Activated CD8-positive, alpha-beta memory T cell treated with anti-CD3 and anti-CD28 coated beads for 1 hour (primary cell): ENCODE results near the gene PCDH18.
"Not testable (repeated sequence)": the region's sequence is repeated elsewhere in the genome, so short reads cannot be mapped to it uniquely, and the experiment has no call there.

ENCODE experiments used
- DNase-seq, 2 donors: peaks; one replicate each; pipeline ENCODE4 v3.0.0-alpha.2; 2020; ENCODE audit warnings: low read depth in 1 of 2; ENCODE audit errors: extremely low read depth in 1 of 2

PCDH18 gene

GRCh38 chr4:137531168-137531985, 917 bp downstream of the PCDH18 start:
- no peak for DNase-seq

- DNase-seq, result no peak
Measured at GRCh38 chr4:137530176-137530575, 2.1 kb downstream of the PCDH18 start.

- no peak for DNase-seq
Measured at GRCh38 chr4:137529432-137529831, 2.9 kb downstream of the PCDH18 start.

- no peak for DNase-seq
Measured at GRCh38 chr4:137528673-137529072, 3.6 kb downstream of the PCDH18 start.

- no peak for DNase-seq
Measured at GRCh38 chr4:137526681-137527080, 5.6 kb downstream of the PCDH18 start.

- DNase-seq, result no peak
Measured at GRCh38 chr4:137524725-137525369, 7.4 kb downstream of the PCDH18 start.

- DNase-seq, result no peak
Measured at GRCh38 chr4:137523329-137523728, 9.0 kb downstream of the PCDH18 start.

GRCh38 chr4:137521053-137521452, 11.2 kb downstream of the PCDH18 start:
- DNase-seq, result no peak

- no peak for DNase-seq
Measured at GRCh38 chr4:137519406-137519805, 12.9 kb downstream of the PCDH18 start.

GRCh38 chr4:137517323-137517722, 15.0 kb downstream of the PCDH18 start:
- not testable (repeated sequence) for DNase-seq

- no peak for DNase-seq
Measured at GRCh38 chr4:137514406-137515111, 17.7 kb downstream of the PCDH18 start.

- DNase-seq, result no peak
Measured at GRCh38 chr4:137510557-137511265, 21.6 kb downstream of the PCDH18 start.

- DNase-seq, result no peak
Measured at GRCh38 chr4:137509855-137510282, 22.4 kb downstream of the PCDH18 start.

GRCh38 chr4:137502339-137503129, 29.8 kb downstream of the PCDH18 start:
- DNase-seq, result no peak

GRCh38 chr4:137496267-137496666, 36.0 kb downstream of the PCDH18 start:
- DNase-seq, result not testable (repeated sequence)

- no peak for DNase-seq
Measured at GRCh38 chr4:137495578-137495977, 36.7 kb downstream of the PCDH18 start.

GRCh38 chr4:137483313-137483959, 48.9 kb downstream of the PCDH18 start:
- DNase-seq, result not testable (repeated sequence)

GRCh38 chr4:137479657-137480056, 52.6 kb downstream of the PCDH18 start:
- DNase-seq, result not testable (repeated sequence)

- no peak for DNase-seq
Measured at GRCh38 chr4:137476345-137476744, 55.9 kb downstream of the PCDH18 start.
